Central memory CD8-positive, alpha-beta T cell (primary cell): ENCODE data around the gene MEPCE.

Experiments used
- ATAC-seq: fragments of 150-1000 bp; cut with Tn5 transposase; replicated peaks from 2 replicates; pipeline ENCODE4 v1.10.0; 2022; ENCODE audit warnings: mild to moderate bottlenecking, moderate FRiP score, moderate number of reproducible peaks; ENCODE audit not compliant: poor library complexity, severe bottlenecking; ENCODE audit errors: extremely low read depth
- DNase-seq, 2 donors: peaks; one replicate each; pipeline ENCODE4 v3.0.0; 2021; ENCODE audit warnings: low spot score in 2 of 2
- H3K27ac Mint-ChIP-seq: one replicate; pipeline ENCODE4 v1.8.0; 2022; ENCODE audit warnings: low read depth, mild to moderate bottlenecking, moderate library complexity, mixed read lengths
- H3K27me3 Mint-ChIP-seq: one replicate; pipeline ENCODE4 v1.8.0; 2022; ENCODE audit warnings: mixed read lengths
- H3K36me3 Mint-ChIP-seq: one replicate; pipeline ENCODE4 v1.8.0; 2022; ENCODE audit warnings: mild to moderate bottlenecking, moderate library complexity, mixed read lengths; ENCODE audit not compliant: insufficient read depth
- H3K4me1 Mint-ChIP-seq: one replicate; pipeline ENCODE4 v1.8.0; 2022; ENCODE audit warnings: mixed read lengths
- H3K4me3 Mint-ChIP-seq: one replicate; pipeline ENCODE4 v1.8.0; 2022; ENCODE audit warnings: mild to moderate bottlenecking, moderate library complexity, mixed read lengths
- H3K9me3 Mint-ChIP-seq: one replicate; pipeline ENCODE4 v1.8.0; 2022; ENCODE audit warnings: mixed read lengths

MEPCE gene

GRCh38 chr7:100415448-100415847 is 14.2 kb upstream of the MEPCE start:
- H3K27me3 Mint-ChIP-seq: no peaks in the 10 kb centered on the region
- H3K4me1 Mint-ChIP-seq: no peaks in the 10 kb centered on the region
- DNase-seq: no peak
- H3K27ac Mint-ChIP-seq: no peak overlapping the region
- H3K36me3 Mint-ChIP-seq: peaks cover 2% of the 10 kb centered on the region
- no peak for ATAC-seq
- no peaks in the 10 kb centered on the region for H3K9me3 Mint-ChIP-seq
- H3K4me3 Mint-ChIP-seq: no peak overlapping the region

- Mint-ChIP-seq H3K36me3 (peaks cover 2% of the 10 kb centered on the region), H3K4me1 (no peaks in the 10 kb centered on the region), H3K9me3 (no peaks in the 10 kb centered on the region), H3K27ac (no peak overlapping the region), H3K27me3 (no peaks in the 10 kb centered on the region), H3K4me3 (no peak overlapping the region)
- no peak for ATAC-seq
- DNase-seq: no peak
These were observed 10.5 kb upstream of the MEPCE start for GRCh38 chr7:100418930-100419659.

- no peaks in the 10 kb centered on the region for H3K27me3 Mint-ChIP-seq
- DNase-seq: no peak
- H3K4me3 Mint-ChIP-seq: no peak overlapping the region
- no peaks in the 10 kb centered on the region for H3K9me3 Mint-ChIP-seq
- ATAC-seq: no peak
- H3K27ac Mint-ChIP-seq: no peak overlapping the region
- H3K4me1 Mint-ChIP-seq: no peaks in the 10 kb centered on the region
- peaks cover 2% of the 10 kb centered on the region for H3K36me3 Mint-ChIP-seq
These were observed 9.9 kb upstream of the MEPCE start for GRCh38 chr7:100419660-100420226.

GRCh38 chr7:100423315-100423714 is 6.3 kb upstream of the MEPCE start:
- ATAC-seq (no peak), DNase-seq (no peak)
- Mint-ChIP-seq H3K4me1 (peaks cover 2% of the 10 kb centered on the region), H3K27me3 (no peaks in the 10 kb centered on the region), H3K27ac (no peak overlapping the region), H3K9me3 (no peaks in the 10 kb centered on the region), H3K4me3 (no peak overlapping the region), H3K36me3 (peaks cover 5% of the 10 kb centered on the region)

GRCh38 chr7:100425347-100425746 is 4.3 kb upstream of the MEPCE start:
- H3K9me3 Mint-ChIP-seq: no peaks in the 10 kb centered on the region

GRCh38 chr7:100426516-100426915 is 3.1 kb upstream of the MEPCE start:
- H3K4me1 Mint-ChIP-seq: peaks cover 25% of the 10 kb centered on the region
- H3K27ac Mint-ChIP-seq: no peak overlapping the region

More at GRCh38 chr7:100425347-100425746, 4.3 kb upstream of the MEPCE start:
- Mint-ChIP-seq H3K36me3 (peaks cover 22% of the 10 kb centered on the region), H3K4me1 (peaks cover 18% of the 10 kb centered on the region), H3K27me3 (peaks cover 7% of the 10 kb centered on the region), H3K4me3 (no peak overlapping the region), H3K27ac (no peak overlapping the region)
- ATAC-seq (no peak), DNase-seq (no peak)

GRCh38 chr7:100427762-100428198 is 1.9 kb upstream of the MEPCE start:
- Mint-ChIP-seq H3K4me1 (peaks cover 38% of the 10 kb centered on the region), H3K9me3 (no peaks in the 10 kb centered on the region), H3K36me3 (peaks cover 31% of the 10 kb centered on the region), H3K27ac (peak overlapping the region; percentile 100), H3K27me3 (peaks cover 7% of the 10 kb centered on the region), H3K4me3 (peak overlapping the region; percentile 85)
- ATAC-seq: no peak
- no peak for DNase-seq

More at GRCh38 chr7:100426516-100426915, 3.1 kb upstream of the MEPCE start:
- DNase-seq (no peak), ATAC-seq (no peak)
- no peaks in the 10 kb centered on the region for H3K9me3 Mint-ChIP-seq
- peaks cover 7% of the 10 kb centered on the region for H3K27me3 Mint-ChIP-seq
- no peak overlapping the region for H3K4me3 Mint-ChIP-seq
- peaks cover 28% of the 10 kb centered on the region for H3K36me3 Mint-ChIP-seq

GRCh38 chr7:100428199-100428966 is 1.2 kb upstream of the MEPCE start, which contains the start of gene ZCWPW1:
TSS of gene ZCWPW1 (minus strand) at chr7:100428703. CDS start at chr7:100420649, 8,054 bp downstream.
- H3K27ac Mint-ChIP-seq: peak within 1 kb of the TSS; percentile 100
- H3K4me1 Mint-ChIP-seq: peaks cover 40% of the 10 kb centered on the region
- peak; percentile 58 for ATAC-seq
- peak within 1 kb of the TSS; percentile 85 for H3K4me3 Mint-ChIP-seq
- no peaks in the 10 kb centered on the region for H3K9me3 Mint-ChIP-seq
- H3K36me3 Mint-ChIP-seq: peaks cover 37% of the 10 kb centered on the region
- H3K27me3 Mint-ChIP-seq: peaks cover 7% of the 10 kb centered on the region
- DNase-seq: peak; percentile 96 to 98

- Mint-ChIP-seq H3K27me3 (peaks cover 7% of the 10 kb centered on the region), H3K4me3 (peak overlapping the region; percentile 85), H3K4me1 (peaks cover 46% of the 10 kb centered on the region), H3K27ac (peak overlapping the region; percentile 100), H3K9me3 (no peaks in the 10 kb centered on the region), H3K36me3 (peaks cover 40% of the 10 kb centered on the region)
- ATAC-seq (peak; percentile 55), DNase-seq (peak; percentile 100)
These were observed 529 bp upstream of the MEPCE start for GRCh38 chr7:100428967-100429636.

GRCh38 chr7:100430493-100431285 is 1.1 kb downstream of the MEPCE start:
- Mint-ChIP-seq H3K27ac (peak overlapping the region; percentile 100), H3K4me3 (peak overlapping the region; percentile 85), H3K4me1 (peaks cover 57% of the 10 kb centered on the region), H3K9me3 (no peaks in the 10 kb centered on the region), H3K36me3 (peaks cover 46% of the 10 kb centered on the region), H3K27me3 (peaks cover 7% of the 10 kb centered on the region)
- DNase-seq (peak in 1 of 2 donors; percentile 31), ATAC-seq (no peak)

- Mint-ChIP-seq H3K9me3 (no peaks in the 10 kb centered on the region), H3K36me3 (peaks cover 48% of the 10 kb centered on the region), H3K27me3 (peaks cover 7% of the 10 kb centered on the region), H3K27ac (peak overlapping the region; percentile 100), H3K4me1 (peaks cover 59% of the 10 kb centered on the region), H3K4me3 (peak overlapping the region; percentile 85)
- ATAC-seq (no peak), DNase-seq (no peak)
These were observed 1.7 kb downstream of the MEPCE start for GRCh38 chr7:100431286-100431735.
